GM21825 (cell line): ENCODE results near the gene ACOT11.

ENCODE experiments used
- ATAC-seq: cut with Tn5 transposase; IDR thresholded peaks from one replicate; pipeline ENCODE4 v1.9.1; 2021; ENCODE audit warnings: mild to moderate bottlenecking, moderate library complexity; ENCODE audit not compliant: unreplicated experiment

The ACOT11 gene

GRCh38 chr1:54640863-54641836 is 93.1 kb downstream of the ACOT11 start, which contains the start of gene MROH7:
TSS of gene MROH7 (plus strand) at chr1:54641786. CDS start at chr1:54652927, 11,141 bp downstream.
- no peak for ATAC-seq

DNA sequence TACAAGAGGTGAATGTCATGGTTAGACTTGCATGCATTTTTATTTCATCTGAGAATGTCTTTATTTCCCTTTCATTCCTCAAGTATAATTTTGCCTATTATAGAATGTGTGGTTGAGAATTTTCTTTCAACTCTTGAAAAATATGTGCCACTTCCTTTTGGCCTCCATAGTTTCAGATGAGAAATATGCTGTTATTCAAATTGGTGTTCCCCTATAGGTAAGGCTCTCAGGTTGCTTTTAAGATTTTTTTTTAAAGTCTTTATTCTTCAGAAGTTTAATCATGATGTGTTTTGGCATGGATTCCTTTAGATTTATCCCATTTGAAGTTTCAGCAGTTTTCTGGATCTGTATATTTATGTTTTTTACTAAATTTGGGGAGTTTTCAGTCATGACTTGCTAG is 95.7 kb downstream of the ACOT11 start:
- ATAC-seq, result no peak

DNA sequence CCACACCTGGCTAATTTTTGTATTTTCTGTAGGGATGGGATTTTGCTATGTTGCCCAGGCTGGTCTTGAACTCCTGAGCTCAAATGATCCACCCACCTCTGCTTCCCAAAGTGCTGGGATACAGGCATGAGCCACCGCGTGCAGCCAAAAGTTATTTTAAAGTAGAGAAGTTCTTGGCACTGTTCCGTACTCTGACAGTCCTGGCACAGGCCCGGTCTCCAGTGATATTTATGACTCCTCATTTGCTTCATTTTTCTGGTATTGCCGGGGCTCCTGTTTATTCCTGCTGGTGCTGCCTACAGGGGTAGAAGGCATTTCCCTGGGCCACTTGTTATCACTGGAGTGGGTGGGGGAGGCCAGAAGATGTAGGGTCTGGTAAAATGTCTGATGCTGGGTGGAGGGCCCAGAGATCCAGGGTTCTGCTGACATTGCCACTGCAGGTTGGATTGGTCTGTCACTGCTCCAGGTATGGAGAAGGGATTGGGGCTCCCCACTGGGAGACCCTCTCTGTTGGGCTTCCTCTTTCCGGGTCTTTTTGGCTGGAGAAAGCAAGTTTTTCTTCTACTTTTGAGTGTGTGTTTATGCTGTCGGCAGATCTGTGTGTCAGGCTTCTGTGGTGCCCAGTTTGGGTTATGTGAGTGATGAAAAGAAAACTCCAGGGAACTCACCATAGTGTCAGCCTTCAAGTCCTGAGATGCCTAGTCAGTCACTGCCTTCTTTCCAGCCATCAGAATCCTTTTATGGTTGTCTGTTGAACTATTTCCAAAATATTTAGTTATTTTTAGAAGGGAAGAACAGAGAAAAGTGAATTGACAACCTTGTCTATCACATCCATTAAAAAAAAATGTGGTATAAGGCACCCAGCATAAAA is 98.0 kb downstream of the ACOT11 start:
- no peak for ATAC-seq

- ATAC-seq, result no peak
These were observed 101.3 kb downstream of the ACOT11 start for GRCh38 chr1:54649130-54649898.

DNA sequence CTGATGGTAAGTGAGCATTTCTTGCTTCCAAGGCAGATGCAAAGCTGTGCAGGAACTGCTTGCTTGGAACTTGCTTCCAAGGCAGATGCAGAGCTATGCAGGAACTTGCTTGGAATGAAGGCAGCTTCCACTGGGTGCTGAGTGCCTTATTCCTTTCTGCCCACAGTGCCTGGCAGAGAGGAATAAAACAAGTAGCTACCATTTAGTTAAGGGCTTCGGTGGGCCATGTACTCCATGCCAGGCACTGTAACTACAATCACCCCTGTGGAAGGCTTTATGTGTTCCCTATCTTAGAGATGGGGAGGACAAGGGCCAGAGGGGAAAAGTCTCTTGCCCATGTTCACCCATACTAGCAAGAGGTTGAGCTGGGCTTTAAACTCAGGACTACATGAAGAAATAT is 101.9 kb downstream of the ACOT11 start:
- no peak for ATAC-seq

GRCh38 chr1:54650417-54650816 is 102.4 kb downstream of the ACOT11 start:
- ATAC-seq, result no peak

DNA sequence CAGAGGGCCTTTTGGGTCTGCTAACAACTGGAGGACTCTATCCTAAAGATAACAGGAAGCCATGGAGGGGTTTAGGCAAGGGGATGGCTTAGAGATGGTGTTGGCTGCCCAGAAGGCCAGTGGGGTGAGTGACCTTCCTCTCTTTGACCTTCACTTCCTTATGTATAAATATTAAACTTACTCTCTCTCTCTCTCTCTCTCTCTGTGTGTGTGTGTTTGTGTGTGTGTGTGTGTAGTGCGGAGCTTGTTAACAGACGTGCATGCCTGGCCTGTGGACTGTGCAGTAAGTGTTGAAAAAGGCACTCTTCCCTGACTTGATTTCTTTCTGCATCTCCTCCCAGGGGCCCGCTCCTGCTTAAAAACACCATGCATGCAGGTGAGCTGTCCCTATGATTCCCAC is 103.6 kb downstream of the ACOT11 start:
- ATAC-seq, result no peak

DNA sequence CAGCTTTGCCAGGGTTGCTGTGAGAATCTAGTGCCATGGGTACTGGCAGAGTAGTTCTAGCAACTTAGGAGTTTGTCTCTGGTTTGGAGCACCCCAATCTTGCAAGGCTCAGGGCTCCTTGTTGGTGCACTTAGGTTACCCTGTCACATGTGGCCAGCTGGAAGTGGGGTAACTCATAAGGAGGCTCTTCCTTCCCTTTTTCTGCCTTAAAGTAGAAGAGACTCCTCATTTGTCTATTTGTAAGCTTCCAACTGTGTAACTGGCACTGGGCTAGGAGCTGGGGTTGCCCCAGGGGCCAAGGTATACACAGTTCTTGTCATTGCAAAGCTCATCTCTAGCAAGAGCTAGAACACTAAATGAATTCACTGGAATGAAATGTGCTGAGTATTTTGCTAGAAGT is 104.1 kb downstream of the ACOT11 start:
- ATAC-seq, result no peak

DNA sequence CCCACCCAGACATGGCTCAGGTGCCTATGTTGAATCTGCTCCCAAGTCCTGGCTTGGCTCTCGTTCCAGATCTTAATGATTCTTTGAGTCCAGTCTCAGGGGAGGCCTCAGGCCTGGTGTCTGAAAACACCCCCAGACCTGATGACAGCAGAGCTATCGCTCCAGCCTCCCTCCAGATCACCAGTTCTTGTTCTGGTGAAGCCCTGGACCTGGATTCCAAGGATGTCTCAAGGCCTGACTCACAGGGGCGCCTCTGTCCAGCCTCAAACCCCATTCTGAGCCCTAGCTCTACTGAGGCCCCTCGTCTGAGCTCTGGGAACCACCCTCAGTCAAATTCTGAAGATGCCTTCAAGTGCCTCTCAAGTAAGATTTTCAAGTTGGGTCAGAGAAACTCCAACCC is 105.0 kb downstream of the ACOT11 start:
- no peak for ATAC-seq

- no peak for ATAC-seq
These were observed 110.3 kb downstream of the ACOT11 start for GRCh38 chr1:54658164-54658913.
